GM18858 (cell line): ENCODE results near the gene PCYT2.

Experiments
- ATAC-seq: cut with Tn5 transposase; IDR thresholded peaks from one replicate; pipeline ENCODE4 v1.9.1; 2021; ENCODE audit not compliant: unreplicated experiment

Gene PCYT2

DNA sequence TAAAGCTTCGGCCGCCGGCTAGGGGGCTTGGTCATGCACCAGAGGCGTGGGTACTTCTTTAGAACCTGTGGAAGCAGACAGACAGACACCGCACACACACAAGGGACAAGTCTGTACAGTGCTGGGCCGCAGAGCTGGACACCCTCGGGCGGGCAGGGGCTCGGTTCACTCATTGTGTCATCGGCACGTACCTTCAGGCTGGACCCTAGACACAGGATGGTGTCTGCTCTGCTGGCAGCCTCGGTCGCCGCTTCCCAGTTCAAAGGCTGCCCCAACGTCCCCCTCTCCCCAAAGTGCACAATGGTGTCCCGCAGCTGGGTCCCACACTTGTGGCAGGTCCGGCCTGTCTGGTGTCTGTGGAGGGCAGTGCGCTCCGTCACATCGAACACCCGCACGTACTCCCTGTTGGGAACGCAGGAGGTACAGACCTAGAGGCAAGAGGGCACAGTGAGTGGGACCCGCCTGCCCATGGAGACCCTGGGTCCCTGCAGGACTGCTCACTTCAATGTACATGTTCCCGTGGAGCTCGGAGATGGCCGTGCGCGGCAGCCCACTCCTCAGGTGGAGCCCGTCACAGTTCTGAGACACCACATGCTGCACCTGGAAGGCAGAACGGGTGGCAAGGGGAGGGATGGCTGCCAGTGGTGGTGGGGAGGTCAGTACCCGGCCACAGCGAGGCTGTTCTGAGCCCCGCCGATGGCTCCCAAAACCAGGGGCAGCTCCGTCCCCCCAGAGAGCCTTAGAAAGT is 3.1 kb upstream of the PCYT2 start:
- no peak for ATAC-seq

DNA sequence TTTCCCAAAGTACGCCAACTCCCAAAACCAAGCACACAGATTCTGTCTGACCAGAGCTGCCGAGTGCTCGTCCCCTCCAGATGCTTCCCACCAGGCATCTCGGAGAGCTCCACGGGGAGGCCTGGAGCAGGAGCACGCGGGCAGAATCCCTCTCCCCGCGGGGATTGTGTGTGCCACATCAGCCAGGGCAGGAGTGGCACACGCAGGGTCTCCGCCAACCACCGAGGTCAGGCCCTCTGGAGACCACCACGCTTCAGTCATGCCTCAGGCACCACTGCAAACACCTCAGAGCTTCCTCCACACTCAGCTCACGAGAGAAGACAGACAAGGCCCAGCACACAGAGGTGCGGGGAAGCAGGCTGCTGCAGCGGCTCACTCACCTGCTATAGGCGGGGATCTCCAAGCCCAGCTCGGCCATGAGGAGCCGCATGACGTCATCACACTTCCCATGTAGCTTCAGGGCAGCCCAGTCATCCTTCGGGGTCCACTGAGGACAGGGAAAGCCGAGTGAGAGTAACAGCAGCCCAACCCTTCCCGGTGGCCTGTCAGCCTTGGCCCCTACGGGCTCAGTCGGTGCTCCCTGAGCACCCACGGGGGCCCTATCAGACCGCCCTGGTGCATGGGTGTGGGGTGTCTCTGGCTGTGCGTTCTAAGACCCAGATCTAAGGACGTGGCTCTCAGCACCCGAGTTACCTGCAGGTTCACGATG is 2.3 kb upstream of the PCYT2 start:
- ATAC-seq = no peak

DNA sequence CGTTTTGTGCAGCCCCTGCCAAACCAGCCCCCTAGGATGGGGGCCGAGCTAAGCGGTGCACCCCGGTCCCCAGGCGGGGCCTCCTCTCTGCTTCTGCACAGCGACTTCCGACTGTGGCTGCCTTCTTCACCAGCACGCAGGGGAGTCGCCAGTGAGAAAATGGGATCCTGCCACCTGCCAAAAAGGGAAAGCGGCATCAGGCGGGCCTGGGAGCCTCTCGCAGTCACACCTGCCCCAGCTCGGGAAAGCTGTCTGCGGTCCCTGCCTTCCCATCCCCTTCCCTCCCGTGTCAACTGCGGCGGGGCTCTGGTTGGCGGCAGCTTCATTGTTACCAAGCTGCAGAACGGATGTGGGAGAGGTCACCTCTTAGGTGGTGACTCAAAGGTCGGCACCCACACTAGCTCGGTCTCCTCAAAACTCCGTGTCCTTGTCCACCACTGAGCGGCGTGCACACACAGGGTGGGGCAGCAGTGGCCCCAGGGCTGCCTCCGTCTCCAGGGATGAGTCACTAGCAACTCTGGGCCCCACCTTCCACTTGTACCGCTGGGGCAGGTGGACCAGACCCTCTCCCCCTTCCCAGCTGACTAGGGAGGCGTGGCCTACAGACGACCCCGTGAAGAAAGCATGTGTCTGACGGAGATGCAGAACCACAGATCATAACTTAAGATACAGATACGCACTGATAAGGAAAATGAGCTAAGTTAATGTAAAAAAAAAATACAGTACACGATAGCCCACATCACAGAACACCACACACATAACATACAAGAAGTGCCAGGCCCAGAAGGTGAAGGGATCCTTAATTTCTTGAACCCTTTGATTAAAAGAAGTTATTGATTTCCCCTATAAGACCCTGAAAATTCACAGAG is 1.5 kb upstream of the PCYT2 start:
- no peak for ATAC-seq

DNA sequence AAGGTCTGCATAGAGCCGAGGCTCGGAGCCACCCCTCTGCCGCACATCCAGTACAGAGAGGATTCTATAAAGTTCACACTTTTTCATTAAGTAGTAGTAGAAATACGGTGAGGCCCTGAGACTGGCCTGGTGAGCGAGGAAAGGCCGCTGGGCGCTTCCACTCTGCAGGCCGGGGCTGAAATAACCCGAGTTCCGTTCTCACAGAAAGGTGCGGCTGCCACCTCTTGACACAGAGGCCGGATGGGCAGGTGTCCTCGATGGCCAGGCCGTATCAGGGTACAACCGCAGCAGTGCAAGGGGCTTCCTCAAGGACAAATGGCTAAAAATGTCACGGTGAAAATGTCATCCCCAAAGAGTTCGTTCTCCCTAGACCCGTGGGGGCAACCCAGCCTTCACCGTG is 770 bp upstream of the PCYT2 start:
- ATAC-seq = no peak

DNA sequence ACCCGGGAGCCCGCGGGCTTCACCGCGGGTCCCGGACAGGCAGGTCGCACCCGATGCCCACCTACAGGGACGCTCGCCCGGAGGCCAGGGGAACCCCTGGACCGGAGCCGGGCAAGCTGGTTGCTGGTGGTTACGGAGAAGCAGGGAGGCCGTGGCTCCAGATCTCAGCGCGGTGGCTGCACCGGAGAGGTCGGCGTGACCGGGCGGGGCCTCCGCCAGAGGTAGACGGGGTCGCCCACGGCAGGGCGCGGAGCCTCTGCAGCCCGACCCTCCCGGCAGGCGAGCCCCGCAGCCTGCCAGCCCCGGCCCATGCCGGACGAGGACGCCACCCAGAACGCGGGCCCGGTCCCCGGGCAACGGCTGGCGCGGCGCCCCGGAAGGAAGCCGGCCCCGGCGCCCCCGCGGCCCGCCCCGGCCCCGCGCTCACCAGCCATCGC is 341 bp downstream of the PCYT2 start:
- ATAC-seq = no peak

DNA sequence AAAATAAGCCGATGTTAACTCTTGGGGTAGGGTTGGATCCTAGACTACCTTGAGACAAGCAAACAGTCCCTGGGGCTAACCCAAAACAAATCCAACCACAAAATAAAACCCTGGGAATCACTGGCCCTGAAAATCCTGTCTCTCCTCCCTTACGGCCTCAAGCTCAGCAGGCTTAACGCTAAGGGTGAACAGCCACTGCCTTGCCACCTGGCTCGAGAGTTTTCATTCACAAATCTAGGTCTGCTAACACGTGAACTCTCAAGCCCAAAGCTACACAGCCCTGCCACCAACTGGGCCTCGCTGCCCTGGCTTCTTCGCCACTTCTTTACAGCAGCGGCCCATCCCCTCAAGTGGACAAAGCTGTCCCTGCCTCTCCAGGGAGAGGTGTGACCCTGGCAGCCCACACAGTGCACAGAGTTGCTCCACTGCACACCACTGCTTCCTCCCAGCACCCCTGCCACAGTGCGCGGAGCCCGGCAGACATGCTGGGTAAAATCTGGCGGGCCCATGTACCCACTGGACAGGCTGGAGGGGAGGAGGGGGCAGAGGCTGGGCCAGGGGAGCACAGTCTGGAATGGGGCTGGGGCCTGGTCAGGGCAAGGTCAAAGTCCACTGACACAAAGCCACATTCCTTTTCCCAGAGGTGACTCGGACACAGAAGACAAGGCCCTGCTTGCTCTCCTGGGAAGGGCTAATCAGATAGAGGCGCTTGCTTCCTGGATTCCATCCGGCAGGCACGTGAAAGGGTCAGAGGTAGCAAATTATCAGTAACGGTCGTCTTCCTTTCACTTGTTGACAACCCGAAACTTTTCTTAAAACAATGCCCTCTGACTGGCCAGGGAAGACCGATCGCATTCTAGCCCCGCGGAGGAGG is 996 bp downstream of the PCYT2 start:
- no peak for ATAC-seq

DNA sequence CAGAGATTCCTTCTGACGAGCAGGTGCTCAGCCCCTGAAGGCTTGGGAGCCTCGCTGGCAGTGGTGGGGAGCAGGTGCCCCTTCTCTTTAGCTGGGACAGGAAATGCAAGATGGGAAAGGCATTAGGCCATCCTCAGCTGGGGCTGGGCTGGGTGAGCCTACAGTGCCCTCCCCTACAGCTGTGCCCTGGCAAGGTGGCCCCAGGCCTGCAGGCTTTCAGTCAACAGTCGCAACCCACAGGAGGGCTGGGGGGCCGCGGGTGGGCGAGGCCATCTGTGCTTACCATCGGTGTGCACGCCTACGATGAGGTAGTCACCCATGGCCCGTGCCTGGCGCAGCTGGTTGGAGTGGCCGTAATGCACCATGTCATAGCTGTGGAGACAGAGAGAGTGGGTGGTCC is 2.0 kb downstream of the PCYT2 start:
- no peak for ATAC-seq

DNA sequence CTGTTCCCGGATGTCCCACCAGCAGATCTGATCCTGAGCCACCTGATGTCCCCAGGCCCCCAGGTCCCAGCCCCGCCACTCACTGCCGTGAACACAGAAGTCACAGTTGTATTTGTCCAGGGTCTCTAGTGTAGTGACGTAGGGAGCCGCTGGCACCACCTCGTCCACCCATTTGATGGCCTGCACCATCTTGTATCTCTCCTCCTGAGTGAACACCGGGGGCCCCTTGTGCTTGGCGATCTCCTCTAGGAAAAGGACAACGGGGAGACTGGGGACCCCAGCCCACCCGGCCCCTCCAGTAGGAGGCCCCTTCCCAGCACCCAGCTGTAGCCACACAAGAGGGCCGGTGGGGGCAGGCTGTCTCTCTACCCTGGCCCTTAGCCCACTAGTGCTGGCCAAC is 2.4 kb downstream of the PCYT2 start:
- ATAC-seq = no peak

DNA sequence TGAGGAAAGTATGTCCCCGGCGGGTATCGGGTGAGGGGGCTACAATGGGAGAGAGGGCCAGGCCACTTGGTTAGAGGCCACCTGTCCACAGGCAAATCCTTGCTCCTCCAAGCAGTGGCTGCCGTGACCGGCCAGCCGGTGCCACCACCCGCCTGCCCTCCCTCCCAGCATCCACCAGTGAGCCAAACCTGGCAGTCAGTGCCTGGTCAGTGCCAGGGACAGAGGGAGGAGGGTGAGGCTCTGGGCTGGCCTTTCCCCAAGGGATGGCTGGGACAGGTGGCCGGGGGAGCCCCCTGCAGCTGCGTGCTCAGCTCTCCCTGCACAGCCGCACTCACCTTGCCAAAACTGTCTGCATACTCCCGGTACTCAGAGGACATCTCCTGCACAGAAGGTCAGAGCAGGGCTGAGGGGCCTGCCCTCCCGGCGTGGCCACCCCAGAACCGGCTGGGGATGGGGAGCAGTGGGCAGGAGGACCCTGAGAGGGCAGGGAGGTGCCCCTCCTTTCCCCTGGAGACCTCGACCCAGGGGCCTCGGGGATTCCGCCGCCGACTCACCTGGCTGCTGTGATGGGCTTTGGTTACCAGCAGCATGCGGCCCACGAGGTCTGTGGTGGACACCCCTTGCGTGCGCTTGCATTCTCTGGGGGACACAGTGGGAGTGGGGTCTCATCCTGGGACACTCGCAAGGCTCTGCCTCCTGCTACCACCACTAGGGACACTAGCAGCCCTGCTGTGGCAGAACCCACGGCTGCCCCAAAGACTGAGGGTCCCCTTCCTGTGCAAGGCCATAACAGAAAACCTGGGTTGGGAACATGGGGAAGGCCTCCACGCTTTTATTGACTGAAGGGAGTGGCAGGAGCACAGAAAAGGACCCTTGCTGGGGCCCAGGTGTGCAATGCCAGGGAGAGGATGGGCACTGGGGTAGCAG is 3.7 kb downstream of the PCYT2 start:
- ATAC-seq = no peak

DNA sequence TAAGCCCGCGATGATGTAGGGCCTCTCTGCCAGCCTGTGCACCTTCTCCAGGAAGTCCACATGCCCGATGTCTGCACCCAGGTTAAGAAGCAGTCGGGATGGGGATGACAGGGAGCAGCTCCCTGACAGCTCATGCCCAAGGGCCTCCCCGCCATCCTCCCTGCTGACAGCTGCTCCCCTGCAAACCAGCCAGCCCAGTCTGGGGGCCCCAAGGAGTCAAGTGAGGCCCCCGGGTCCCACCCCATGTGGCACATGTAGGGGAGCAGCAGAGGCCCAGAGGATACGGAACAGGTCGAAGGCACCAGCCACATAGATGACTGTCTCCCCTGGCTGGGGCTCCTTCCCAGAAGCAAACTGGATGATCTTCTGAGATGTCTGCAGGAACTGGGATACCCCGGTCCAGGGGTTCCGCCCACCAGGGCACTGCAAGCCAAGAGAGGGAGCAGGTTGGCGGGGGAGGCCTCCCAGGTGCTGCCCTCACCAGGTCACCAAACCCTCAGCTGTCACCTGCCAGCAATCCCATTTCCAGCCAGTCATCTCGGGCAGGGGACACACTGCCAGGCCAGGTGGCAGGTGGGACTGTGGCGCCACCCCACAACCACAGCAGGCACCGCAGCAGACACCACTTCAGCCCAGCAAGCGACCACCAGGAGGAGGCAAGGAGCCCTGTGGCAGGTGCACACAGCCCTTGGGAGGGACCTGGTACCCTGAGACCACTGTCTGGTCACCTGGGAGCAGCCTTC is 4.6 kb downstream of the PCYT2 start:
- ATAC-seq = no peak

DNA sequence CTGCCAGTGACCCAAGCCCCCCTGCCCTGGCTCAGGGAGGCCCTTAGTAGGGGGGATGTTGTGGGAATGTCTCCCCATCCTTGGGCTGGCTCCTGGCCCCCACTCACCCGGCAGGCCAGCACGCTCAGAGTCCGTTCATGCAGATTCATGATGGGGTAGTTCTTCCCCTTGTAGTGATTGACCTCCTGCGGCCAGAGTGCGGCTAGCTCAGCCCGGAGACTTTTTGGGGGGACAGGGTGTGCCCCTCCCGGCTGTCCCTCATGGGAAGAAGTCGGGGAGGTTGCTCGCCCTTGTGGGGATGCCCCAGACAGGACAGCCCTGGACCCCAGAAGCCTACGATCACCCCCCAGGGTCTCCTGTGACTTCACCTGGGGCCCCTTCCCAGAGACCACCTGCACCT is 5.2 kb downstream of the PCYT2 start:
- no peak for ATAC-seq

DNA sequence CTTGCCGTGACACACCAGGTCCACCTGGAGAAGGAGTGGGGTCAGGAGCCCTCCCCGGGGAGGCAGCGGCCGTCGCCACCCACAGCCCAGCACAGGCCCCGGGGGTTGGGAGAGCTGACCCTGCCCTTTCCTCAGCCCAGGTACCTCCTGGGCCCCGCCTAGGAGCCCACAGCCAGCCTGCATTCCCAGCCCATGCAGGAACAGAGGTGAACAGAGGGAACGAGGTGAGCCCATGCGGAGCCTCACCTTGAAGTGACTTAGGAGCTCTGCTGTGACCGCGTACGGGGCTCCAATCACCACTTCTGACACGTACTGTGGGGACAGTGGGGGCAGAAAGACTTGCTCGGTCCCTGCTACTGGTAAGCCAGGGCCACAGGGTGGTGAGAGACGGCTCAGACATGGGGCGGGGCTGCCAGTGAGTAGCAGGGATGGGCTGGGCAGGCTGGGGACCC is 5.7 kb downstream of the PCYT2 start:
- no peak for ATAC-seq

DNA sequence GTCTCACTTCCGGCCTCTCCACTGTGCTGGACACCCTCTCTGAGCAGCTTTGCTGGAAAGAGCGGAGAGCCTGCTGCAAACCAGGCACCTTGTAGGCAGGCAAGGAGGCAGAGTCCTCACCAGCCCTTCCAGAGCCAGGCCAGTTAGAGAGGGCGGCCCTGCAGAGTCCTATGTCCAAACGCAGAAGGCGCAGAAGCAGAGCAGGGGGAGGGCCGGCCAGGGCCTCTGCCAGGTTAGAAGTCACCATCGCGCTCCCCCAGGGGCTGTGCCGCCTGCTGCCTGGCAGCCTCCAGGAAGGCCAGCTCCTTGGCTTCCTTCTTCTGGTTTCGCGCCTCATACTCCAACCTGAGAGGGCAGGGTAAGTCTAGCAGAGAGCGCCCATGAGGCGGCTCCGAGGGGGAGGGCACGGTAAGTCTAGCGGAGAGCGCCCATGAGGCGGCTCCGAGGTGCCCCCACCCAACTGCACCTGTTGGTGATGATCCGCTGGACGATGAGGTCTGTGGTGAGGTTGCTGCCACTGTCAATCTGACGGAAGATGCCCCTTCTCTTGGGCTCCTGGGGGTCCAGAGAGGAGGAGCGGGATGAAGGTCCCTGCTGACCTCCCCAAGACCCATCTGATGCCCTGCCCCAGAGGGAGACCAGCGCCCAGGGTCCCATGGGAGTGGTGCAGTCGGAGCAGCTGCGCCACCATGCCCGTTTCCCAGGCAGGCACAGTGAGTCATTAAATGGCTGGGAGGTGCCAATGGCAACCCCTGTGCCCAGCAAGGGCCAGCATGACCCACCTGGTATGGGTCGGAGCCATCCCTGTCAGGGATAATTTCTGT is 6.4 kb downstream of the PCYT2 start:
- no peak for ATAC-seq

DNA sequence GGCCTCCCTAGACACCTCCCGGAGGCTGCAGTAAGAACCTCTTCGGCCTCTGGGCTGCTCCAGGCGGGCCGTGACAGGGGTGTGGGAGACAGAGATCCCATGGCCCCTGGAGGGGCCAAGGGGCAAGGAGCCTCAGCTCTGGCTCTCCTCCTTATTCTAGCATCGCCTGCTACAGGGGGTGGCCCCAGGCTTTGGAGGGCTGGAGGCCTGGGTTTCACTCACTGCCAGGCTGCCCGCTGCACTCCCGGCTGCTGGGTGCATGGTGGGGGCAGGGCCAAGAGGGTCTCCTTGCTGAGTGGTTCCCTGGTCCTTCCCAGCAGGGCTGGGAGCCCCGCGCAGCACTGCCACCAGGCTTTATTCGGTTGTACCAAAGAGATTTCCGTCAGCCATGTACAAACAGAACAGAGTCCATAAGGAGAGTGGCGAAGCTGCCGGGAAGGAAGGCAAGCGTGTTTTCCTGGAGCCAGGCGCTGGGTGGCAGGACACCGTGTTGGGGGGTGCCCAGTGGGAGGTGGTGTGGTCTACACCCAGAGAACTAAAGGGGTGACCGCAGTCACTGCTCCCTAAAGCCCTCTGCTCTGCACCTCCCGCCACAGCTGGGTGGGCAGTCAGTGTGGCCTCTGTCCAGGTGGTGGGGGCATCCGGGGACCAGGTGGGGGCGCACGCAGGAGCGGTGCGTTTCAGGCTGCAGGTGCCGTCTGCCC is 7.2 kb downstream of the PCYT2 start:
- ATAC-seq = no peak

DNA sequence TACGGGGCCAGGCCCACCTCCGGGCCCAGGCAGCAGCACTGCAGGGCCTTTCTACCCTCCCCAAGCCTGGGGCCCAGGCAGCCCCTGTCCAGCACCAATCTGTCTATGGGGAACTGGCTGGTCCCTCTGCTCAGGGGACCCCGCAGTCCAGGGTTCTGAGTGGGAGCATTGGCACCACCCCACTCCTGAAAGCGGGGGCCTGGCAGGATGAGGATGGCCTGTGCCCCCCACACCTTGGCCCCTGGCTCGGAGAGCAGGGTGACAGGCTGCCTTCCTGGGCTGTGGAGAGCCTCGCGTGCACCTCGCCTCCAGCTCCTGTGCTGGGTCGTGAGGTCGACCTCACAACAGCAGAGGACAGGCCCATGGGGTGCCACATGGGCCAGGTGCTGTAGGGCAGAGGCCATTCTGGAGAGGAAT is 7.8 kb downstream of the PCYT2 start:
- no peak for ATAC-seq

DNA sequence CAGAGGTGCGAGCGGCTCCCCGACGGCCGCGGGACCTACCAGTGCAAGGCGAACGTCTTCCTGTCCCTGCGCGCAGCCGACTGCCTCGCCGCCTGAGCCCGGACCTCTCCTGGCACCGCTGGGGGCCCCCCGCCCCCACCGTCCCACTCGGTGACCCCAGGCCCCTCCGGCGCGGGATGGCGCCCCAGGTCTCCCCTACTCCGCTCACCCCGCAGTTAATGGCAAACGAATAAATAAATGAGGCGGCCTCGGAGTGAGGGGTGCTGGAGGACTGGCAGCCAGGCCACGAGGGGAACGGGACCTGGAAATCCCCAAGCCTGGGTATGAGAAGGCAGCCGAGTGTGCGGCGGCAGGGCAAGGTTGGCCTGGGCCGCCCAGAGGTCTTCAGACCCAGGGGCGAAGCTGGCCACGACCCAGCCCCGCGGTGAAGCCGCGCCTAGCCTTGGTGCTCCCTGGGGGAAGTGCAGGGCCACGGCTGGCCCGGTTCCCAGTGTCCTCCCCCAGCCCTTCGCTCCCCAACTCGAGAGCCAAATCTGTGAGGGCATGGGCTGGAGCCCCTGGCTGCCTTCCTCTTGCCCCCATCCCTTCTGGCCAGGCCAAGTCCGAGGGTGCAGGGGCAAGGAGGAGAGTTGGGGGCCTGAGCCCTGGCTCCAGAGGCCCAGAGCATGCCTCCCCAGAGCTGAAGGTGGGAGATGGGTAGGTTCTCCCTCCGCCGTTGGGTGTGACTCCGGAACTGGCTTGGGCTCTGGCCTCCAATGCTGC is 8.4 kb downstream of the PCYT2 start:
- no peak for ATAC-seq
